ENCODE results near the gene LINC01488. TPM values are rescaled to one million over a fixed set of nuclear protein-coding genes. Genes with fewer than 3 reads are reported as not detected.

LINC01488 gene
- total and polyA plus RNA-seq, 2 donors (not counting 1 experiment from before 2014, with no cell fraction given): not detected

DNA sequence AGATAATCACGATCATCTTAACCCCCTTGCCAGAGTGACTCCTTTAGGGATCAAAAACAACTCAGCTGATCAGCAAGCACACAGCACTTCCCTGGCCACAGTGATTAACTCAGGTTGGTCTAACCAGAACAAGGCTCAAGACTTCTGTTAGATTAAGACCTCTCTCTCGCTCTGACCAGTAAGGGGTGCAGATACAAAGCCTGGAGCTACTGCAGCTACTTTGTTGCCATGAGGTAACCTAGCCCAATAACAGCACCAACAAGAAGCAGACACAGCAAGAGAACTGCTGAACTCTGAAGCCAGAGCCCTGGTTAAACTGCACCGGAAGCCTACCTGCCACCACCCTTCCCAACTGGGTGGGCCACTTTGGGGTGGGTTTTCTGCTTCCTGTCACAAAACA is 42.0 kb downstream of the LINC01488 start:
- H3K4me2 ChIP-seq (replicated peaks; ENCODE audit: low read depth, low read length, poor library complexity, severe bottlenecking): no peak overlapping the region

GRCh38 chr11:69524291-69524882 is 42.9 kb downstream of the LINC01488 start:
- TF ChIP-seq EZH2 (IDR thresholded peaks at IDR 0.05; ENCODE audit: borderline replicate concordance, insufficient read depth, low read depth, low read length, poor library complexity, severe bottlenecking): no peak
- TF ChIP-seq, protein P1, sequence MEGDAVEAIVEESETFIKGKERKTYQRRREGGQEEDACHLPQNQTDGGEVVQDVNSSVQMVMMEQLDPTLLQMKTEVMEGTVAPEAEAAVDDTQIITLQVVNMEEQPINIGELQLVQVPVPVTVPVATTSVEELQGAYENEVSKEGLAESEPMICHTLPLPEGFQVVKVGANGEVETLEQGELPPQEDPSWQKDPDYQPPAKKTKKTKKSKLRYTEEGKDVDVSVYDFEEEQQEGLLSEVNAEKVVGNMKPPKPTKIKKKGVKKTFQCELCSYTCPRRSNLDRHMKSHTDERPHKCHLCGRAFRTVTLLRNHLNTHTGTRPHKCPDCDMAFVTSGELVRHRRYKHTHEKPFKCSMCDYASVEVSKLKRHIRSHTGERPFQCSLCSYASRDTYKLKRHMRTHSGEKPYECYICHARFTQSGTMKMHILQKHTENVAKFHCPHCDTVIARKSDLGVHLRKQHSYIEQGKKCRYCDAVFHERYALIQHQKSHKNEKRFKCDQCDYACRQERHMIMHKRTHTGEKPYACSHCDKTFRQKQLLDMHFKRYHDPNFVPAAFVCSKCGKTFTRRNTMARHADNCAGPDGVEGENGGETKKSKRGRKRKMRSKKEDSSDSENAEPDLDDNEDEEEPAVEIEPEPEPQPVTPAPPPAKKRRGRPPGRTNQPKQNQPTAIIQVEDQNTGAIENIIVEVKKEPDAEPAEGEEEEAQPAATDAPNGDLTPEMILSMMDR (IDR thresholded peaks at IDR 0.05): no peak
- Histone ChIP-seq H4K20me1 (ENCODE audit: control insufficient read depth, insufficient read depth, low read length, poor library complexity, severe bottlenecking) (no peaks in the 10 kb centered on the region), H3K79me2 (ENCODE audit: control insufficient read depth, insufficient read depth, low read length) (no peaks in the 10 kb centered on the region), H3K4me1 (ENCODE audit: control insufficient read depth in 2 of 2, insufficient read depth in 2 of 2, low read length in 2 of 2) (peaks cover 0 to 4% of the 10 kb centered on the region in 2 donors), H3K4me3 (ENCODE audit: control extremely low read depth in 1 of 5, extremely low read depth in 1 of 5, insufficient read depth in 1 of 5, low read depth in 2 of 5, low read length in 4 of 5) (no peak overlapping the region), H2AFZ (ENCODE audit: insufficient read depth, low read depth, low read length, poor library complexity, severe bottlenecking) (no peak overlapping the region), H3K9ac (ENCODE audit: low read length) (no peak overlapping the region), H3K27me3 (replicated peaks in 1 of 4; ENCODE audit: control extremely low read depth in 1 of 4, control insufficient read depth in 3 of 4, insufficient read depth in 4 of 4, low read length in 3 of 4) (peaks cover 0 to 2% (median 0%) of the 10 kb centered on the region in 4 experiments), H3K4me2 (replicated peaks; ENCODE audit: low read depth, low read length, poor library complexity, severe bottlenecking) (no peak overlapping the region), H3K9me3 (ENCODE audit: control extremely low read depth in 1 of 3, control insufficient read depth in 2 of 3, insufficient read depth in 1 of 3, low read length in 2 of 3) (peaks cover 0 to 1% (median 0%) of the 10 kb centered on the region in 3 donors), H3K27ac (ENCODE audit: low read length in 2 of 2) (no peak overlapping the region), H3K36me3 (replicated peaks in 1 of 2; ENCODE audit: control extremely low read depth in 1 of 2, control insufficient read depth in 1 of 2, extremely low read depth in 1 of 2, insufficient read depth in 2 of 2, low read length in 1 of 2) (no peaks in the 10 kb centered on the region)
- Mint-ChIP-seq H3K9me3 (ENCODE audit: insufficient read depth) (no peaks in the 10 kb centered on the region), H3K27me3 (peaks cover 6% of the 10 kb centered on the region), H3K4me1 (peaks cover 9% of the 10 kb centered on the region), H3K27ac (no peak overlapping the region), H3K4me3 (no peak overlapping the region)
- ATAC-seq (ENCODE audit: low read depth) (no peak), DNase-seq (no peak)
- ChIA-PET POLR2A (no interaction called here), CTCF (no interaction called here)
- 94% methylated on average over 12 of the region's 15 CpGs for WGBS (ENCODE audit: insufficient coverage)
- intact Hi-C loops (cut with micrococcal nuclease): no loop called here

More for the DNA sequence above, 42.0 kb downstream of the LINC01488 start:
- peaks cover 4% of the 10 kb centered on the region for H3K4me1 Mint-ChIP-seq
- 92% methylated on average over 2 of the region's 3 CpGs for WGBS (ENCODE audit: insufficient coverage)
- Histone ChIP-seq H3K27me3 (replicated peaks in 1 of 4; ENCODE audit: control extremely low read depth in 1 of 4, control insufficient read depth in 3 of 4, insufficient read depth in 4 of 4, low read length in 3 of 4) (peaks cover 0 to 5% (median 0%) of the 10 kb centered on the region in 4 experiments), H4K20me1 (ENCODE audit: control insufficient read depth, insufficient read depth, low read length, poor library complexity, severe bottlenecking) (no peaks in the 10 kb centered on the region), H3K36me3 (replicated peaks in 1 of 2; ENCODE audit: control extremely low read depth in 1 of 2, control insufficient read depth in 1 of 2, extremely low read depth in 1 of 2, insufficient read depth in 2 of 2, low read length in 1 of 2) (no peaks in the 10 kb centered on the region), H3K9ac (ENCODE audit: low read length) (no peak overlapping the region), H3K79me2 (ENCODE audit: control insufficient read depth, insufficient read depth, low read length) (no peaks in the 10 kb centered on the region), H3K27ac (ENCODE audit: low read length in 2 of 2) (no peak overlapping the region), H2AFZ (ENCODE audit: insufficient read depth, low read depth, low read length, poor library complexity, severe bottlenecking) (no peak overlapping the region), H3K4me3 (ENCODE audit: control extremely low read depth in 1 of 5, extremely low read depth in 1 of 5, insufficient read depth in 1 of 5, low read depth in 2 of 5, low read length in 4 of 5) (no peak overlapping the region), H3K9me3 (ENCODE audit: control extremely low read depth in 1 of 3, control insufficient read depth in 2 of 3, insufficient read depth in 1 of 3, low read length in 2 of 3) (peaks cover 0 to 8% (median 3%) of the 10 kb centered on the region in 3 donors), H3K4me1 (ENCODE audit: control insufficient read depth in 2 of 2, insufficient read depth in 2 of 2, low read length in 2 of 2) (no peaks in the 10 kb centered on the region)
- no peak for DNase-seq
- intact Hi-C loops (cut with micrococcal nuclease): no loop called here
- no peak for TF ChIP-seq EZH2 (IDR thresholded peaks at IDR 0.05; ENCODE audit: borderline replicate concordance, insufficient read depth, low read depth, low read length, poor library complexity, severe bottlenecking)
- TF ChIP-seq, protein P1 (IDR thresholded peaks at IDR 0.05): no peak
- no peak for ATAC-seq (ENCODE audit: low read depth)
- peaks cover 6% of the 10 kb centered on the region for H3K27me3 Mint-ChIP-seq
- H3K9me3 Mint-ChIP-seq (ENCODE audit: insufficient read depth): peaks cover 2% of the 10 kb centered on the region
- POLR2A ChIA-PET: no interaction called here
- CTCF ChIA-PET: no interaction called here
- no peak overlapping the region for H3K27ac Mint-ChIP-seq
- H3K4me3 Mint-ChIP-seq: no peak overlapping the region

Data from B cell (primary cell).